Natural killer cell (primary cell): ENCODE data around the gene PAN3. TPM values are rescaled to one million over a fixed set of nuclear protein-coding genes. Genes with fewer than 3 reads are reported as not detected.

Experiments used
- ATAC-seq, 3 donors: fragments of 150-1000 bp in 2 of 3; fragments of 200-7000 bp in 1 of 3; cut with Tn5 transposase; 1 replicate in 1 of 3; 2 replicates in 2 of 3; pipeline ENCODE4 v1.10.0; 2021; ENCODE audit warnings: mild to moderate bottlenecking in 2 of 3, moderate library complexity in 2 of 3
- DNase-seq, 2 donors: peaks; one replicate each; pipeline versions ENCODE4 v3.0.0 to v3.0.0-alpha.2; 2013 to 2021; ENCODE audit warnings: mixed read lengths in 1 of 2
- H3K27ac ChIP-seq: one replicate; pipeline ENCODE4 v1.5.1; 2013; ENCODE audit warnings: mild to moderate bottlenecking, low read length
- H3K27me3 ChIP-seq: one replicate; pipeline ENCODE4 v1.6.1; 2013; ENCODE audit warnings: low read length; ENCODE audit not compliant: control insufficient read depth, insufficient read depth
- H3K36me3 ChIP-seq: one replicate; pipeline ENCODE4 v1.6.1; 2013; ENCODE audit warnings: low read length; ENCODE audit not compliant: control insufficient read depth, insufficient read depth
- H3K4me1 ChIP-seq: one replicate; pipeline ENCODE4 v1.6.1; 2013; ENCODE audit warnings: low read length; ENCODE audit not compliant: control insufficient read depth, insufficient read depth
- H3K4me3 ChIP-seq: one replicate; pipeline ENCODE4 v1.5.1; 2013; ENCODE audit warnings: low read length
- H3K9me3 ChIP-seq: one replicate; pipeline ENCODE4 v1.6.1; 2013; ENCODE audit warnings: low read length; ENCODE audit not compliant: control insufficient read depth, insufficient read depth
- H3K27ac Mint-ChIP-seq, 2 donors: one replicate each; pipeline ENCODE4 v1.8.0; 2022; ENCODE audit warnings: mild to moderate bottlenecking in 2 of 2, mixed read lengths in 2 of 2, moderate library complexity in 1 of 2
- H3K27me3 Mint-ChIP-seq, 2 donors: one replicate each; pipeline ENCODE4 v1.8.0; 2022; ENCODE audit warnings: low read depth in 2 of 2, mixed read lengths in 2 of 2
- H3K36me3 Mint-ChIP-seq: one replicate; pipeline ENCODE4 v1.8.0; 2022; ENCODE audit warnings: mixed read lengths
- H3K4me1 Mint-ChIP-seq, 2 donors: one replicate each; pipeline ENCODE4 v1.8.0; 2022; ENCODE audit warnings: mixed read lengths in 2 of 2
- H3K4me3 Mint-ChIP-seq: one replicate; pipeline ENCODE4 v1.8.0; 2022; ENCODE audit warnings: mild to moderate bottlenecking, moderate library complexity, mixed read lengths
- H3K9me3 Mint-ChIP-seq, 2 donors: one replicate each; pipeline ENCODE4 v1.8.0; 2022; ENCODE audit warnings: mixed read lengths in 2 of 2
- CTCF ChIP-seq: fragments of 200-600 bp; IDR thresholded peaks from one replicate; pipeline ENCODE4 v1.8.0; 2022; ENCODE audit warnings: antibody characterized with exemption
- WGBS: methylation state at CpG from one replicate; pipeline ENCODE4 v1.1.7; 2013; ENCODE audit warnings: missing lambda C conversion rate; ENCODE audit not compliant: insufficient coverage; 5-methylcytosine and 5-hydroxymethylcytosine counted together
- intact Hi-C: fragments of 100-400 bp; cut with micrococcal nuclease; formaldehyde crosslinking; loops from one replicate; pipeline ENCODE4 v1.14.2; 2022
- total RNA-seq, 4 donors: library from RNA; stranded (reverse); fragments of 120-200 nt in 1 of 4; gene quantifications; one replicate each; pipeline versions ENCODE4 v1.2.3 to v1.2.4, GENCODE V29; 2013 to 2022

Gene PAN3
- total RNA-seq, 3 donors from 2014 or later (not counting 1 experiment from before 2014, with no cell fraction given) = 80.0 to 94.2 (median 91.7) TPM

- H3K27me3 Mint-ChIP-seq = peaks cover 0 to 8% of the 10 kb centered on the region in 2 donors
- H3K4me1 Mint-ChIP-seq = no peaks in the 10 kb centered on the region
- no CpG with 5 or more reads among the region's 2 CpGs for WGBS
- no peaks in the 10 kb centered on the region for H3K4me1 ChIP-seq
- H3K9me3 ChIP-seq = no peaks in the 10 kb centered on the region
- H3K4me3 Mint-ChIP-seq = no peak overlapping the region
- DNase-seq (no peak), ATAC-seq (no peak)
- H3K4me3 ChIP-seq = no peak overlapping the region
- H3K36me3 ChIP-seq = no peaks in the 10 kb centered on the region
- no peak overlapping the region for H3K27ac Mint-ChIP-seq
- TF ChIP-seq CTCF = no peak
- intact Hi-C loops = no loop called here
- H3K36me3 Mint-ChIP-seq = no peaks in the 10 kb centered on the region
- H3K27ac ChIP-seq = no peak overlapping the region
- H3K9me3 Mint-ChIP-seq = no peaks in the 10 kb centered on the region
- H3K27me3 ChIP-seq = no peaks in the 10 kb centered on the region
Observed at GRCh38 chr13:28326056-28326455, 187.7 kb downstream of the PAN3 start.

- Mint-ChIP-seq H3K9me3 (no peaks in the 10 kb centered on the region), H3K4me3 (no peak overlapping the region), H3K36me3 (no peaks in the 10 kb centered on the region), H3K27me3 (peaks cover 0 to 8% of the 10 kb centered on the region in 2 donors), H3K27ac (no peak overlapping the region), H3K4me1 (no peaks in the 10 kb centered on the region)
- no peak for TF ChIP-seq CTCF
- Histone ChIP-seq H3K4me3 (no peak overlapping the region), H3K27me3 (no peaks in the 10 kb centered on the region), H3K4me1 (no peaks in the 10 kb centered on the region), H3K36me3 (no peaks in the 10 kb centered on the region), H3K27ac (no peak overlapping the region), H3K9me3 (no peaks in the 10 kb centered on the region)
- WGBS = 95% methylated on average over 12 of the region's 14 CpGs
- no peak for DNase-seq
- intact Hi-C loops = no loop called here
- ATAC-seq = no peak
Observed at GRCh38 chr13:28327373-28328270, 189.3 kb downstream of the PAN3 start.

GRCh38 chr13:28328271-28328607, 189.9 kb downstream of the PAN3 start:
- WGBS = 88% methylated on average over 6 of the region's 8 CpGs
- H3K4me1 Mint-ChIP-seq = no peaks in the 10 kb centered on the region

More at GRCh38 chr13:28328271-28328607, 189.9 kb downstream of the PAN3 start:
- Histone ChIP-seq H3K4me3 (no peak overlapping the region), H3K4me1 (no peaks in the 10 kb centered on the region), H3K27ac (no peak overlapping the region), H3K36me3 (no peaks in the 10 kb centered on the region), H3K27me3 (no peaks in the 10 kb centered on the region), H3K9me3 (no peaks in the 10 kb centered on the region)
- ATAC-seq (no peak), DNase-seq (no peak)
- Mint-ChIP-seq H3K4me3 (no peak overlapping the region), H3K36me3 (no peaks in the 10 kb centered on the region), H3K27me3 (peaks cover 0 to 8% of the 10 kb centered on the region in 2 donors), H3K27ac (no peak overlapping the region), H3K9me3 (no peaks in the 10 kb centered on the region)
- TF ChIP-seq CTCF = no peak
- intact Hi-C loops = no loop called here
